Stimulated activated CD8-positive, alpha-beta memory T cell treated with anti-CD3 and anti-CD28 coated beads, Interleukin-7, amount 100 ng/mL, for 48 hours (primary cell): ENCODE results near the gene RRAGC.

Experiments used
- DNase-seq, 2 donors: peaks; one replicate each; pipeline ENCODE4 v3.0.0-alpha.2; 2020; ENCODE audit warnings: low read depth in 1 of 2; ENCODE audit errors: extremely low read depth in 1 of 2

RRAGC gene

GRCh38 chr1:38859561-38860453 is at the start of gene RRAGC:
Gene RRAGC, minus strand, starts transcription at chr1:38859772. Its CDS starts 126 bp downstream, at chr1:38859646.
- peak; percentile 96 to 99 for DNase-seq

GRCh38 chr1:38908821-38909220 is 49.2 kb upstream of the RRAGC start:
- DNase-seq: no peak

- DNase-seq: no peak
Measured at GRCh38 chr1:38905985-38906384, 46.4 kb upstream of the RRAGC start.

GRCh38 chr1:38899560-38899959 is 40.0 kb upstream of the RRAGC start:
- DNase-seq: no peak

GRCh38 chr1:38898653-38899230 is 39.2 kb upstream of the RRAGC start:
- no peak for DNase-seq

GRCh38 chr1:38896169-38896568 is 36.6 kb upstream of the RRAGC start:
- no peak for DNase-seq

- DNase-seq: no peak
Measured at GRCh38 chr1:38892976-38893375, 33.4 kb upstream of the RRAGC start.

GRCh38 chr1:38891753-38892152 is 32.2 kb upstream of the RRAGC start:
- no peak for DNase-seq

GRCh38 chr1:38889589-38889988 is 30.0 kb upstream of the RRAGC start:
- no peak for DNase-seq

GRCh38 chr1:38888423-38889333 is 29.1 kb upstream of the RRAGC start:
- DNase-seq: no peak

GRCh38 chr1:38885092-38885491 is 25.5 kb upstream of the RRAGC start:
- DNase-seq: no peak

- DNase-seq: no peak
Measured at GRCh38 chr1:38881487-38881886, 21.9 kb upstream of the RRAGC start, which contains the start of gene GJA9. Gene GJA9, minus strand, starts transcription at chr1:38881587. Its CDS starts 5,489 bp downstream, at chr1:38876098.

GRCh38 chr1:38875811-38876210 is 16.2 kb upstream of the RRAGC start:
- DNase-seq: no peak

GRCh38 chr1:38873027-38873969 is 13.7 kb upstream of the RRAGC start, which contains the start of gene MYCBP:
Gene MYCBP, minus strand, starts transcription at chr1:38873348. Its CDS starts 43 bp downstream, at chr1:38873305.
- peak; percentile 94 to 96 for DNase-seq

GRCh38 chr1:38872401-38873026 is 12.9 kb upstream of the RRAGC start:
- no peak for DNase-seq

- DNase-seq: no peak
Measured at GRCh38 chr1:38870996-38871395, 11.4 kb upstream of the RRAGC start.

GRCh38 chr1:38867208-38867607 is 7.6 kb upstream of the RRAGC start:
- DNase-seq: no peak

- DNase-seq: no peak
Measured at GRCh38 chr1:38865112-38865715, 5.6 kb upstream of the RRAGC start.

- DNase-seq: no peak
Measured at GRCh38 chr1:38860454-38860795, 853 bp upstream of the RRAGC start.
